Neural cell (in vitro differentiated cells): Measurements from ENCODE around the gene SH3PXD2B. TPM values are rescaled to one million over a fixed set of nuclear protein-coding genes. Genes with fewer than 3 reads are reported as not detected.

Experiments used
- H2AFZ ChIP-seq: fragments of 200-600, 300-800 bp; sonication (generic), shearing (Covaris generic); 2 replicates; pipeline ENCODE4 v1.6.0; 2014; ENCODE audit warnings: low read depth, mild to moderate bottlenecking, antibody characterized with exemption, low read length, moderate library complexity
- H3F3A ChIP-seq: fragments of 200-600 bp; shearing (Covaris generic); 2 replicates; pipeline ENCODE4 v1.6.1; 2016; ENCODE audit warnings: mild to moderate bottlenecking, moderate library complexity, mixed read lengths, antibody characterized with exemption, low read length; ENCODE audit not compliant: insufficient read depth, poor library complexity, severe bottlenecking
- H3K27ac ChIP-seq: fragments of 200-600, 300-800 bp; sonication (generic), shearing (Covaris generic); 2 replicates; pipeline ENCODE4 v1.5.1; 2014; ENCODE audit warnings: mild to moderate bottlenecking, low read length, moderate library complexity
- H3K27me3 ChIP-seq: fragments of 300-800, 200-600 bp; sonication (generic), shearing (Covaris generic); 2 replicates; pipeline ENCODE4 v1.6.0; 2014; ENCODE audit warnings: mild to moderate bottlenecking, low read depth, low read length, moderate library complexity; ENCODE audit not compliant: insufficient read depth
- H3K36me3 ChIP-seq: fragments of 300-800, 200-600 bp; sonication (generic), shearing (Covaris generic); 2 replicates; pipeline ENCODE4 v1.5.1; 2014; ENCODE audit warnings: mild to moderate bottlenecking, antibody characterized with exemption, low read length, moderate library complexity; ENCODE audit not compliant: insufficient read depth
- H3K4me2 ChIP-seq: fragments of 300-800, 200-600 bp; sonication (generic), shearing (Covaris generic); 2 replicates; pipeline ENCODE4 v1.6.0; 2014; ENCODE audit warnings: mild to moderate bottlenecking, low read length
- H3K4me3 ChIP-seq: fragments of 300-800, 200-600 bp; sonication (generic), shearing (Covaris generic); 2 replicates; pipeline ENCODE4 v1.5.1; 2014; ENCODE audit warnings: mild to moderate bottlenecking, low read length, moderate library complexity
- H3K79me2 ChIP-seq: fragments of 200-600 bp; shearing (Covaris generic); replicated peaks from 2 replicates; pipeline ENCODE4 v1.6.0; 2014; ENCODE audit warnings: mild to moderate bottlenecking, low read length, moderate library complexity; ENCODE audit not compliant: insufficient read depth
- H3K9ac ChIP-seq: fragments of 300-800, 200-600 bp; sonication (generic), shearing (Covaris generic); 2 replicates; pipeline ENCODE4 v1.6.1; 2016; ENCODE audit warnings: mild to moderate bottlenecking, low read length, mixed read lengths
- H3K9me2 ChIP-seq: fragments of 200-600 bp; shearing (Covaris generic); 2 replicates; pipeline ENCODE4 v1.6.1; 2016; ENCODE audit warnings: mild to moderate bottlenecking, low read length, mixed read lengths; ENCODE audit not compliant: insufficient read depth
- H3K9me3 ChIP-seq: fragments of 200-600, 300-800 bp; sonication (generic), shearing (Covaris generic); 2 replicates; pipeline ENCODE4 v1.6.1; 2016; ENCODE audit warnings: mild to moderate bottlenecking, mixed run types, low read length, moderate library complexity, mixed read lengths
- H4K20me1 ChIP-seq: fragments of 200-600 bp; shearing (Covaris generic); 2 replicates; pipeline ENCODE4 v1.6.1; 2016; ENCODE audit warnings: mild to moderate bottlenecking, mixed run types; ENCODE audit not compliant: insufficient read depth
- CTCF ChIP-seq: fragments of 450-650 bp; IDR thresholded peaks from 2 replicates; pipeline ENCODE4 v1.5.1; 2014; ENCODE audit warnings: antibody characterized with exemption, mild to moderate bottlenecking, moderate library complexity; ENCODE audit not compliant: poor library complexity, severe bottlenecking
- EZH2 ChIP-seq: fragments of 200-600, 300-800 bp; shearing (Covaris generic), sonication (generic); IDR thresholded peaks from 2 replicates; pipeline ENCODE4 v1.6.1; 2014; ENCODE audit warnings: antibody characterized with exemption, low read length, borderline replicate concordance, mild to moderate bottlenecking; ENCODE audit not compliant: insufficient read depth, poor library complexity, severe bottlenecking
- MXI1 ChIP-seq: fragments of 450-650 bp; conservative IDR thresholded peaks from 2 replicates; pipeline ENCODE4 v1.6.1; 2014; ENCODE audit warnings: antibody characterized with exemption, mild to moderate bottlenecking; ENCODE audit not compliant: poor library complexity, severe bottlenecking
- POLR2AphosphoS5 ChIP-seq: IDR thresholded peaks from 2 replicates; pipeline ENCODE4 v1.6.1; 2012
- RAD21 ChIP-seq: fragments of 450-650 bp; conservative IDR thresholded peaks from 2 replicates; pipeline ENCODE4 v1.6.1; 2014; ENCODE audit warnings: antibody characterized with exemption, mild to moderate bottlenecking, moderate library complexity
- SMC3 ChIP-seq: fragments of 450-650 bp; conservative IDR thresholded peaks from 2 replicates; pipeline ENCODE4 v1.6.1; 2014; ENCODE audit warnings: antibody characterized with exemption, mild to moderate bottlenecking, moderate library complexity; ENCODE audit not compliant: poor library complexity
- TAF1 ChIP-seq: IDR thresholded peaks from 2 replicates; pipeline ENCODE4 v1.6.1; 2012; ENCODE audit warnings: low read depth
- polyA plus RNA-seq: library from polyadenylated mRNA; depleted of rRNA; stranded (reverse); fragments of >200 nt; gene quantifications from 2 replicates; pipeline ENCODE4 v1.2.3, GENCODE V29; 2014
- TF ChIP-seq, protein P1 (sequence below): IDR thresholded peaks from 2 replicates; pipeline ENCODE4 v1.6.1; 2012; ENCODE audit warnings: borderline replicate concordance

The SH3PXD2B gene
- polyA plus RNA-seq, 1 donor from 2014 or later, result 11.7 TPM

- TF ChIP-seq SMC3, result no peak
- H3F3A ChIP-seq, result no peaks in the 10 kb centered on the region
- no peaks in the 10 kb centered on the region for H3K36me3 ChIP-seq
- no peak overlapping the region for H3K4me3 ChIP-seq
- no peaks in the 10 kb centered on the region for H3K9me3 ChIP-seq
- H2AFZ ChIP-seq, result no peak overlapping the region
- H3K79me2 ChIP-seq, result no peaks in the 10 kb centered on the region
- H4K20me1 ChIP-seq, result no peaks in the 10 kb centered on the region
- H3K27ac ChIP-seq, result no peak overlapping the region
- H3K4me2 ChIP-seq, result no peak overlapping the region
- H3K9ac ChIP-seq, result no peak overlapping the region
- no peaks in the 10 kb centered on the region for H3K9me2 ChIP-seq
- H3K27me3 ChIP-seq, result no peaks in the 10 kb centered on the region
Observed at GRCh38 chr5:172303572-172304335, 150.6 kb downstream of the SH3PXD2B start.

DNA sequence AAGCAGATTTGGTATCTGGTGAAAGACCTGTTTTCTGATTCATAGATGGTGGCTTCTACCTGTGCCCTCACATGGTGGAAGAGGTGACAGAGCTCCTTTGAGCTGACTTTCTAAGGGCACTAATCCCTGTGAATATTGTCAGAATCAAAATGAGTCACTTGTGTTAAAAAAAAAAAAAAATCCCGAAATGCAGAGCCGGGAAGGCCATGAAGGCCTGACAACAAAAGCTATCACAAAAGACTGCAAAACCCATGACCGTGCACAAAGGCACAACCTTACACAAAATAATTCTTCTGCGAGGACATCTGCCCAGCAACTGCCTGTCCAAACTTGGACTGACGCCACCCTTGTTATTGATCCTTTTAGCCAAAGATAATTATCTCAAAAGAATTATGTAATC lies 151.2 kb downstream of the SH3PXD2B start:
- Histone ChIP-seq H3K79me2 (no peaks in the 10 kb centered on the region), H3K36me3 (no peaks in the 10 kb centered on the region), H3K4me3 (no peak overlapping the region), H4K20me1 (no peaks in the 10 kb centered on the region), H3K9me2 (no peaks in the 10 kb centered on the region), H3K27me3 (no peaks in the 10 kb centered on the region), H3K27ac (no peak overlapping the region), H2AFZ (no peak overlapping the region), H3K4me2 (no peak overlapping the region), H3F3A (no peaks in the 10 kb centered on the region), H3K9ac (no peak overlapping the region), H3K9me3 (no peaks in the 10 kb centered on the region)
- no peak for TF ChIP-seq CTCF
- no peak for TF ChIP-seq POLR2AphosphoS5

DNA sequence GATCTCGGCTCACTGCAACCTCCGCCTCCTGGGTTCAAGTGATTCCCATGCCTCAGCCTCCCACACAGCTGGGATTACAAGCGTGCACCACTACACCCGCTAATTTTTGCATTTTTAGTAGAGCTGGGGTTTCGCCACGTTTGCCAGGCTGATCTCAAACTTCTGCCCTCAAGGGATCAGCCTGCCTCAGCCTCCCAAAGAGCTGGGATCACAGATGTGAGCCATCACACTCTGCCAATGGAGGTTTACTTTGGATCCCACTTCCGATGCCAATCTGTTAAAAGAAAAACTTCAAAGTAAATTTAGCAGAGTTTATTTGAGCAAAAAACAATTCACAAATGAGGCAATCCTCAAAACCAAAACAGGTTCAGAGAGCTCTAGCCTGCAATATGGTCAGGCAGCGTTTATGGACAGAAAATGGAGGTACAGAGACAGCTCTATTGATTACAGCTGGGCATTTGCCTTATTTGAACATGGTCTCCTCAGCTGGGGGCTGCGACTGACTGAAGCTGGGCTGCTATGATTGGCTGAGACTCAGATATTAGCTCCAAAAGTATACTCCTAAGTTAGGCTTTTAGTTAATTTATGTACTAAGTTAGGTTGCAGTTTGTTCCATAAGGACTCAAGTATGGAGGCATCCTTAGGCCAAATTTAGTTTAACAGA lies 152.1 kb downstream of the SH3PXD2B start:
- H2AFZ ChIP-seq, result no peak overlapping the region
- H4K20me1 ChIP-seq, result no peaks in the 10 kb centered on the region
- no peaks in the 10 kb centered on the region for H3K9me2 ChIP-seq
- H3F3A ChIP-seq, result no peaks in the 10 kb centered on the region
- no peak overlapping the region for H3K27ac ChIP-seq
- no peak overlapping the region for H3K9ac ChIP-seq
- no peak for TF ChIP-seq MXI1
- TF ChIP-seq, protein P1, sequence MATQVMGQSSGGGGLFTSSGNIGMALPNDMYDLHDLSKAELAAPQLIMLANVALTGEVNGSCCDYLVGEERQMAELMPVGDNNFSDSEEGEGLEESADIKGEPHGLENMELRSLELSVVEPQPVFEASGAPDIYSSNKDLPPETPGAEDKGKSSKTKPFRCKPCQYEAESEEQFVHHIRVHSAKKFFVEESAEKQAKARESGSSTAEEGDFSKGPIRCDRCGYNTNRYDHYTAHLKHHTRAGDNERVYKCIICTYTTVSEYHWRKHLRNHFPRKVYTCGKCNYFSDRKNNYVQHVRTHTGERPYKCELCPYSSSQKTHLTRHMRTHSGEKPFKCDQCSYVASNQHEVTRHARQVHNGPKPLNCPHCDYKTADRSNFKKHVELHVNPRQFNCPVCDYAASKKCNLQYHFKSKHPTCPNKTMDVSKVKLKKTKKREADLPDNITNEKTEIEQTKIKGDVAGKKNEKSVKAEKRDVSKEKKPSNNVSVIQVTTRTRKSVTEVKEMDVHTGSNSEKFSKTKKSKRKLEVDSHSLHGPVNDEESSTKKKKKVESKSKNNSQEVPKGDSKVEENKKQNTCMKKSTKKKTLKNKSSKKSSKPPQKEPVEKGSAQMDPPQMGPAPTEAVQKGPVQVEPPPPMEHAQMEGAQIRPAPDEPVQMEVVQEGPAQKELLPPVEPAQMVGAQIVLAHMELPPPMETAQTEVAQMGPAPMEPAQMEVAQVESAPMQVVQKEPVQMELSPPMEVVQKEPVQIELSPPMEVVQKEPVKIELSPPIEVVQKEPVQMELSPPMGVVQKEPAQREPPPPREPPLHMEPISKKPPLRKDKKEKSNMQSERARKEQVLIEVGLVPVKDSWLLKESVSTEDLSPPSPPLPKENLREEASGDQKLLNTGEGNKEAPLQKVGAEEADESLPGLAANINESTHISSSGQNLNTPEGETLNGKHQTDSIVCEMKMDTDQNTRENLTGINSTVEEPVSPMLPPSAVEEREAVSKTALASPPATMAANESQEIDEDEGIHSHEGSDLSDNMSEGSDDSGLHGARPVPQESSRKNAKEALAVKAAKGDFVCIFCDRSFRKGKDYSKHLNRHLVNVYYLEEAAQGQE, result no peak
- TF ChIP-seq POLR2AphosphoS5, result no peak
- no peak for TF ChIP-seq EZH2
- TF ChIP-seq SMC3, result no peak
- TF ChIP-seq CTCF, result no peak
- TF ChIP-seq RAD21, result no peak
- no peak for TF ChIP-seq TAF1
- no peak overlapping the region for H3K4me3 ChIP-seq
- no peaks in the 10 kb centered on the region for H3K9me3 ChIP-seq
- H3K4me2 ChIP-seq, result no peak overlapping the region
- no peaks in the 10 kb centered on the region for H3K79me2 ChIP-seq
- no peaks in the 10 kb centered on the region for H3K27me3 ChIP-seq
- no peaks in the 10 kb centered on the region for H3K36me3 ChIP-seq
